B cell (primary cell): ENCODE data around the gene LIN28B. TPM values are rescaled to one million over a fixed set of nuclear protein-coding genes. Genes with fewer than 3 reads are reported as not detected.

ENCODE experiments used
- ATAC-seq: fragments of 200-7000 bp; cut with Tn5 transposase; one replicate; pipeline ENCODE4 v1.10.0; 2021; ENCODE audit warnings: low read depth, mild to moderate bottlenecking, moderate number of reproducible peaks, moderate library complexity
- CTCF ChIA-PET: fragments of 350-600 bp; sonication (Branson Sonifier 250); formaldehyde crosslinking; loops from one replicate; lab custom pipeline; 2021; ENCODE audit warnings: antibody characterized with exemption, inconsistent platforms; lab: Charles Lee
- POLR2A ChIA-PET: fragments of 350-600 bp; sonication (Branson Sonifier 250); formaldehyde crosslinking; loops from one replicate; lab custom pipeline; 2021; ENCODE audit warnings: antibody characterized with exemption; lab: Charles Lee
- DNase-seq: peaks from one replicate; pipeline ENCODE4 v3.0.0; 2013
- H2AFZ ChIP-seq: 2 replicates; pipeline ENCODE4 v1.6.1; 2012; ENCODE audit warnings: mild to moderate bottlenecking, low read depth, low read length; ENCODE audit not compliant: insufficient read depth, poor library complexity, severe bottlenecking
- H3K27ac ChIP-seq, 2 donors: 1 replicate in 1 of 2; 2 replicates in 1 of 2; pipeline ENCODE4 v1.5.1; 2012 to 2013; ENCODE audit warnings: low read length in 2 of 2, mild to moderate bottlenecking in 2 of 2, moderate library complexity in 1 of 2
- H3K27me3 ChIP-seq, 4 experiments: fragments of 200-600 bp in 1 of 4; sonication (generic) in 1 of 4; replicated peaks in 1 of 4; 1 replicate in 2 of 4; 2 replicates in 2 of 4; pipeline versions ENCODE4 v1.6.1 to v1.7.0; 2013 to 2016; ENCODE audit warnings: low read length in 3 of 4, mild to moderate bottlenecking in 2 of 4, mixed read lengths in 1 of 4, moderate library complexity in 1 of 4; ENCODE audit not compliant: insufficient read depth in 4 of 4, control insufficient read depth in 3 of 4; ENCODE audit errors: control extremely low read depth in 1 of 4
- H3K36me3 ChIP-seq, 2 experiments: replicated peaks in 1 of 2; 1 replicate in 1 of 2; 2 replicates in 1 of 2; pipeline versions ENCODE4 v1.6.1 to v1.7.1; 2013; ENCODE audit warnings: low read length in 1 of 2; ENCODE audit not compliant: insufficient read depth in 2 of 2, control insufficient read depth in 1 of 2; ENCODE audit errors: control extremely low read depth in 1 of 2, extremely low read depth in 1 of 2
- H3K4me1 ChIP-seq, 2 donors: fragments of 200-600 bp in 1 of 2; sonication (generic) in 1 of 2; 1 replicate in 1 of 2; 2 replicates in 1 of 2; pipeline versions ENCODE4 v1.5.1 to v1.6.1; 2013 to 2017; ENCODE audit warnings: low read length in 2 of 2; ENCODE audit not compliant: control insufficient read depth in 2 of 2, insufficient read depth in 2 of 2
- H3K4me2 ChIP-seq: replicated peaks from 2 replicates; pipeline ENCODE3; 2012; ENCODE audit warnings: mild to moderate bottlenecking, low read depth, low read length; ENCODE audit not compliant: poor library complexity, severe bottlenecking
- H3K4me3 ChIP-seq, 5 experiments: fragments of 200-600 bp in 1 of 5; sonication (generic) in 1 of 5; 1 replicate in 3 of 5; 2 replicates in 2 of 5; pipeline versions ENCODE4 v1.5.1 to v1.7.0; 2011 to 2016; ENCODE audit warnings: low read length in 4 of 5, mild to moderate bottlenecking in 4 of 5, low read depth in 2 of 5, control low read depth in 1 of 5, moderate library complexity in 1 of 5; ENCODE audit not compliant: insufficient read depth in 1 of 5; ENCODE audit errors: control extremely low read depth in 1 of 5, extremely low read depth in 1 of 5
- H3K79me2 ChIP-seq: fragments of 200-600 bp; sonication (generic); one replicate; pipeline ENCODE4 v1.6.0; 2016; ENCODE audit warnings: low read length; ENCODE audit not compliant: control insufficient read depth, insufficient read depth
- H3K9ac ChIP-seq: fragments of 200-600 bp; sonication (generic); 2 replicates; pipeline ENCODE4 v1.6.1; 2017; ENCODE audit warnings: mild to moderate bottlenecking, low read length, moderate library complexity
- H3K9me3 ChIP-seq, 3 donors: one replicate each; pipeline versions ENCODE4 v1.6.1 to v1.7.1; 2013; ENCODE audit warnings: low read length in 2 of 3; ENCODE audit not compliant: control insufficient read depth in 2 of 3, insufficient read depth in 1 of 3; ENCODE audit errors: control extremely low read depth in 1 of 3
- H4K20me1 ChIP-seq: 2 replicates; pipeline ENCODE4 v1.6.0; 2012; ENCODE audit warnings: mild to moderate bottlenecking, low read length; ENCODE audit not compliant: insufficient read depth, control insufficient read depth, poor library complexity, severe bottlenecking
- H3K27ac Mint-ChIP-seq: one replicate; pipeline ENCODE4 v1.8.0; 2021; ENCODE audit warnings: mixed read lengths
- H3K27me3 Mint-ChIP-seq: one replicate; pipeline ENCODE4 v1.8.0; 2021; ENCODE audit warnings: mixed read lengths
- H3K4me1 Mint-ChIP-seq: one replicate; pipeline ENCODE4 v1.8.0; 2021; ENCODE audit warnings: mixed read lengths
- H3K4me3 Mint-ChIP-seq: one replicate; pipeline ENCODE4 v1.8.0; 2021; ENCODE audit warnings: mixed read lengths
- H3K9me3 Mint-ChIP-seq: one replicate; pipeline ENCODE4 v1.8.0; 2022; ENCODE audit warnings: mixed read lengths; ENCODE audit not compliant: insufficient read depth
- CTCF ChIP-seq: fragments of 200-600 bp; IDR thresholded peaks from one replicate; pipeline ENCODE4 v1.8.0; 2022; ENCODE audit warnings: antibody characterized with exemption, mild to moderate bottlenecking
- EZH2 ChIP-seq: IDR thresholded peaks from 2 replicates; pipeline ENCODE4 v1.6.1; 2012; ENCODE audit warnings: borderline replicate concordance, low read depth, mild to moderate bottlenecking, moderate library complexity, low read length; ENCODE audit not compliant: insufficient read depth, poor library complexity, severe bottlenecking
- WGBS: methylation state at CpG from one replicate; pipeline ENCODE4 v1.1.5; 2013; ENCODE audit warnings: missing lambda C conversion rate; ENCODE audit not compliant: insufficient coverage; 5-methylcytosine and 5-hydroxymethylcytosine counted together
- intact Hi-C: fragments of 100-400 bp; cut with micrococcal nuclease; formaldehyde crosslinking; loops from one replicate; pipeline ENCODE4 v1.10.0; 2022
- polyA plus RNA-seq: library from polyadenylated mRNA; depleted of rRNA; stranded (reverse); fragments of >200 nt; gene quantifications from 2 replicates; pipeline ENCODE4 v1.2.3, GENCODE V29; 2012
- total RNA-seq, 2 donors: library from RNA; stranded (reverse); fragments of 120-200 nt in 1 of 2; gene quantifications; 1 replicate in 1 of 2; 2 replicates in 1 of 2; pipeline versions ENCODE4 v1.2.3 to v1.2.4, GENCODE V29; 2013 to 2022

The LIN28B gene
- total and polyA plus RNA-seq, 2 donors (not counting 1 experiment from before 2014, with no cell fraction given), result not detected

GRCh38 chr6:105029581-105029980 is 72.7 kb downstream of the LIN28B start:
- no peak overlapping the region for H3K27ac ChIP-seq
- H3K4me1 ChIP-seq, result no peaks in the 10 kb centered on the region
- no peak overlapping the region for H3K4me2 ChIP-seq
- H3K9ac ChIP-seq, result no peak overlapping the region
- no peaks in the 10 kb centered on the region for H3K79me2 ChIP-seq
- TF ChIP-seq CTCF (no peak), EZH2 (no peak)
- POLR2A ChIA-PET, result no interaction called here
- no CpG with 5 or more reads among the region's 2 CpGs for WGBS
- CTCF ChIA-PET, result no interaction called here
- Mint-ChIP-seq H3K4me1 (no peaks in the 10 kb centered on the region), H3K4me3 (no peak overlapping the region), H3K9me3 (no peaks in the 10 kb centered on the region), H3K27ac (no peak overlapping the region), H3K27me3 (no peaks in the 10 kb centered on the region)
- intact Hi-C loops, result no loop called here
- peaks cover 0 to 5% (median 0%) of the 10 kb centered on the region in 4 experiments for H3K27me3 ChIP-seq
- no peak overlapping the region for H2AFZ ChIP-seq
- no peaks in the 10 kb centered on the region for H4K20me1 ChIP-seq
- H3K4me3 ChIP-seq, result no peak overlapping the region
- no peak for ATAC-seq
- H3K9me3 ChIP-seq, result no peaks in the 10 kb centered on the region
- no peaks in the 10 kb centered on the region for H3K36me3 ChIP-seq
- DNase-seq, result no peak

DNA sequence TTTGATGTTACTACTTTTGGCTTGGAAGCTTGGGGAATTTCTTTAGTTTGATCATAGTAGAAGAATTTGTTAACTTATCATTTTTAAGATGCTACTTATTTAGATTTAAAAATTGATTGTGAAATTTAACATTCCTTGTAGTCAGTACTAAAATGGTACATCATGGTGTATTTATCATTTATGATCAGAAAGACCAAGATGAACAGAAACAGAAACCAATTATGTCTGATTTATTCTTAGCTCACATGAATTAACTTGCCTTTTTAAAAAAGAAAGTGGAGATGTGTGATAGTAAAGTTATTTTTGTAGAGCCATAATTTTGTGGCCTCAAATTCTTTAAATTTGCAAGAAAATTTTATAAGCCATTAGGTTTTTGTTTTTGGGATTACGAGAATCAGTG is 77.6 kb downstream of the LIN28B start:
- DNase-seq (no peak), ATAC-seq (no peak)
- H3K27ac Mint-ChIP-seq, result no peak overlapping the region
- H3K9me3 ChIP-seq, result no peaks in the 10 kb centered on the region
- no peaks in the 10 kb centered on the region for H3K9me3 Mint-ChIP-seq
- TF ChIP-seq EZH2, result no peak
- TF ChIP-seq CTCF, result no peak
- H3K4me1 ChIP-seq, result no peaks in the 10 kb centered on the region
- intact Hi-C loops, result no loop called here
- no peaks in the 10 kb centered on the region for H3K4me1 Mint-ChIP-seq
- H3K36me3 ChIP-seq, result no peaks in the 10 kb centered on the region
- no peaks in the 10 kb centered on the region for H4K20me1 ChIP-seq
- no CpG with 5 or more reads among the region's 1 CpG for WGBS
- no peak overlapping the region for H3K27ac ChIP-seq
- no peaks in the 10 kb centered on the region for H3K27me3 Mint-ChIP-seq
- no peaks in the 10 kb centered on the region for H3K79me2 ChIP-seq
- ChIA-PET POLR2A (no interaction called here), CTCF (no interaction called here)
- no peak overlapping the region for H3K9ac ChIP-seq
- H3K27me3 ChIP-seq, result no peaks in the 10 kb centered on the region
- H3K4me3 Mint-ChIP-seq, result no peak overlapping the region
- no peak overlapping the region for H3K4me2 ChIP-seq
- no peak overlapping the region for H3K4me3 ChIP-seq
- no peak overlapping the region for H2AFZ ChIP-seq
